ENCODE data around the gene CLMP. TPM values are rescaled to one million over a fixed set of nuclear protein-coding genes. Genes with fewer than 3 reads are reported as not detected.
"Not testable (repeated sequence)": the region's sequence is repeated elsewhere in the genome, so short reads cannot be mapped to it uniquely, and the experiment has no call there.

CLMP gene
- total and polyA plus RNA-seq, 3 experiments from 2014 or later = 0.07 to 0.31 (median 0.09) TPM

DNA sequence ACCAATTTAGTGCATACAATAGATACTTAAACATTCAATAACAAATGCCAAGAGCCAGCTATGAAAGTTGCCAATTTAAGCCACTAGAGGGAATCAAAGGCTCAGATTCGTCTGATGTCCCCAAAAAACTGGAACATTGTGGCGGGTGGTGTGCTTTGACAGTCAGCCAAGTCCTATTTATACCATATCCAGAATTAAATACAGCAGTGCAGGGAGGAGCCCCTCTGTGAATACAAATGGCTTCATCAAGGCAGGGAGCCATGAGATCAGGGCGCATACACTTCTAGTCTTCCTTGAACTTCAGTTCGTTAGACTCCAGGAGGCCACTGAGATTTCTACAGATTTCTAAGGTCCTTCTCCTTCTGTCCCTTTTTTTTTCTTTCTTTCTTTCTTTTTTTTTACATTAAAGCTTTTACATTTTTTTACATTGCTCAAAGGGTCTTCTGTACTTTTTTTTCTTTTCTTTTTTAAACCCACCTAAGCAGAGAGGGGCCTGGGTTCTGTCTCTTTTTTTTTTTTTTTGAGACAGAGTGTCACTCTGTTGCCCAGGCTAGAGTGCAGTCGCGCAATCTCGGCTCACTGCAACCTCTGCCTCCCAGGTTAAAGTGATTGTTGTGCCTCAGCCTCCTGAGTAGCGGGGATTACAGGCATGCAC lies 91.6 kb downstream of the CLMP start:
- no peaks in the 10 kb centered on the region for H3K9me3 ChIP-seq (ENCODE audit: low read length)
- no peak overlapping the region for H3K4me3 ChIP-seq (ENCODE audit: low read length)
- H3K36me3 ChIP-seq (ENCODE audit: insufficient read depth, low read length) = no peaks in the 10 kb centered on the region
- Mint-ChIP-seq H3K27ac (peak overlapping the region in 3 of 8 donors; percentile 7 to 54 (median 21)), H3K27me3 (peaks cover 0 to under 1% of the 10 kb centered on the region in 2 donors), H3K9me3 (no peaks in the 10 kb centered on the region), H3K4me1 (peaks cover 11 to 17% (median 15%) of the 10 kb centered on the region in 3 donors), H3K4me3 (no peak overlapping the region), H3K36me3 (peaks cover 0 to 7% (median 2%) of the 10 kb centered on the region in 3 donors)
- CTCF ChIA-PET = interaction anchor here (0.7 to 14.0 kb wide), 18 partner anchors 8 to 367 kb away, joined by 3 to 128 read pairs (median 7); partner anchors contain the start of gene HSPA8
- no peaks in the 10 kb centered on the region for H3K27me3 ChIP-seq (ENCODE audit: insufficient read depth, low read length, poor library complexity, severe bottlenecking)
- DNase-seq = peak in 3 of 5 donors; percentile 24 to 51 (median 40)
- H3K27ac ChIP-seq (ENCODE audit: low read depth, low read length) = no peak overlapping the region
- peaks cover 9% of the 10 kb centered on the region for H3K4me1 ChIP-seq (ENCODE audit: insufficient read depth, low read length)
- POLR2A ChIA-PET = interaction anchor here (0.9 to 1.9 kb wide), 6 partner anchors 15 to 43 kb away, joined by 4 to 12 read pairs (median 5); partner anchors contain the start of gene HSPA8

DNA sequence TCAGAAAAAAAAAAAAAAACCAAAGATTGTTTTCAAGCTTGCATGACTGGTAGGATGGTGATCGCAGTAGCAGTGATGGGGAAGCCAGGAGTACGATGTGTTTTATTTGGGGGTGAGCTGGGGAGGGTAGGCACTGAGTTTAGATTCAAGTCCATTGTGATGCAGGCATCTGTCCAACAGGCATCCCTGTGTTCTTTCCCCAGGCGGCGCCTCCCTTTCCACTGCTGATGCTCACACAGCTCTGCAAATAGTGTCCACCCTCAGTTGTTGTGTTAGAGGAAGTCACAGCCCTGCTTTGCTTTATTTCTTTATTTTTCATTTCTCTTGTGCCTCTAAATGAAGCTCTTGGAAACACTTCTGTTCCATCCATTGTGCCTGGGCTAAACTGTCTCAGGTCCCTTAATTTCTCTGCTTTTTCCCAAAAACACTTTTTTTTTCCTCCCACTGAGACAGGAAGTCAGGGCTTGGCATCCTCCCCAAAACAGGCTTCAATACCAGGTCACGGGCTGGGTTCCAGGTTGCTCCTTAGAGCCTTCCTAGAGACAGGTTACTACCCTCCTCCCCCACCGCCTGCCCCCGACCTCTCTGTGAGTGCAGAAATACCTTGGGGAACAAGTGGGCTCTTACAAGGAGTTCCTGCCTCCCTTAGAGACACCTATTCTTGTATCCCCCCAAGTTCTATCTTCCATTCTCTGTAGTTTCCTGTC lies 94.5 kb downstream of the CLMP start:
- Histone ChIP-seq H3K36me3 (ENCODE audit: insufficient read depth, low read length) (no peaks in the 10 kb centered on the region), H3K27me3 (ENCODE audit: insufficient read depth, low read length, poor library complexity, severe bottlenecking) (no peaks in the 10 kb centered on the region), H3K4me3 (ENCODE audit: low read length) (peak overlapping the region; percentile 6), H3K27ac (ENCODE audit: low read depth, low read length) (no peak overlapping the region), H3K4me1 (ENCODE audit: insufficient read depth, low read length) (peaks cover 9% of the 10 kb centered on the region), H3K9me3 (ENCODE audit: low read length) (no peaks in the 10 kb centered on the region)
- no peaks in the 10 kb centered on the region for H3K9me3 Mint-ChIP-seq
- POLR2A ChIA-PET = no interaction called here
- no peak for DNase-seq
- CTCF ChIA-PET = interaction anchor here (1.5 to 14.0 kb wide), 4 partner anchors 8 to 146 kb away, joined by 6 to 128 read pairs (median 27); no protein-coding TSS in a partner anchor
- H3K4me3 Mint-ChIP-seq = no peak overlapping the region
- H3K36me3 Mint-ChIP-seq = peaks cover 8 to 10% (median 9%) of the 10 kb centered on the region in 3 donors
- peaks cover 11 to 17% (median 15%) of the 10 kb centered on the region in 3 donors for H3K4me1 Mint-ChIP-seq
- peak overlapping the region in 6 of 8 donors; percentile 23 to 82 (median 44) for H3K27ac Mint-ChIP-seq
- no peaks in the 10 kb centered on the region for H3K27me3 Mint-ChIP-seq

DNA sequence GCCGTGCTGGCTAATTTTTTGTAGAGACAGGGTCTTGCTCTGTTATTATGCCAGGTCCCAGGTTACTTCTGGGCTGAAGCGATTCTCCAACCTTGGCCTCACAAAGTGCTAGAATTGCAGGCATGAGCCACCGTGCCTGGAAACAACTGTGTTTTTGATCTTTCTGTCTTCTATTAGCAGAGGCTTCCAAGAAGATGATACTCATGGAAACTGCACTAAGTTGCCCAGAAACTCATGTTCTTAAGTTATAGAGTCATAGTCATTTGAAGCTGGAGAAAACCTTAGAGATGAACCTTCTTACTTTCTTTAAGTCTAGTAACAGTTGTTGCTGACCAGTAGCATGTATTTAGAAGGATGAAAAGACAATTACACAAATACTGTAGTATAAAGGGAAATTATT lies 96.1 kb downstream of the CLMP start:
- no peak for DNase-seq
- no peak overlapping the region for H3K4me3 ChIP-seq (ENCODE audit: low read length)
- H3K27me3 Mint-ChIP-seq = no peaks in the 10 kb centered on the region
- no peak overlapping the region for H3K27ac Mint-ChIP-seq
- CTCF ChIA-PET = interaction anchor here (1.1 to 14.0 kb wide), 3 partner anchors 12 to 147 kb away, joined by 4 to 128 read pairs (median 19); partner anchors contain the start of gene HSPA8
- POLR2A ChIA-PET = interaction anchor here (0.6 kb wide), 1 partner anchor 316 kb away, joined by 3 read pairs; no protein-coding TSS in a partner anchor
- peaks cover 9% of the 10 kb centered on the region for H3K4me1 ChIP-seq (ENCODE audit: insufficient read depth, low read length)
- H3K4me1 Mint-ChIP-seq = peaks cover 11 to 17% (median 15%) of the 10 kb centered on the region in 3 donors
- H3K9me3 Mint-ChIP-seq = no peaks in the 10 kb centered on the region
- H3K36me3 ChIP-seq (ENCODE audit: insufficient read depth, low read length) = no peaks in the 10 kb centered on the region
- no peak overlapping the region for H3K27ac ChIP-seq (ENCODE audit: low read depth, low read length)
- no peak overlapping the region for H3K4me3 Mint-ChIP-seq
- H3K9me3 ChIP-seq (ENCODE audit: low read length) = no peaks in the 10 kb centered on the region
- H3K36me3 Mint-ChIP-seq = peaks cover 8 to 10% (median 9%) of the 10 kb centered on the region in 3 donors
- no peaks in the 10 kb centered on the region for H3K27me3 ChIP-seq (ENCODE audit: insufficient read depth, low read length, poor library complexity, severe bottlenecking)

DNA sequence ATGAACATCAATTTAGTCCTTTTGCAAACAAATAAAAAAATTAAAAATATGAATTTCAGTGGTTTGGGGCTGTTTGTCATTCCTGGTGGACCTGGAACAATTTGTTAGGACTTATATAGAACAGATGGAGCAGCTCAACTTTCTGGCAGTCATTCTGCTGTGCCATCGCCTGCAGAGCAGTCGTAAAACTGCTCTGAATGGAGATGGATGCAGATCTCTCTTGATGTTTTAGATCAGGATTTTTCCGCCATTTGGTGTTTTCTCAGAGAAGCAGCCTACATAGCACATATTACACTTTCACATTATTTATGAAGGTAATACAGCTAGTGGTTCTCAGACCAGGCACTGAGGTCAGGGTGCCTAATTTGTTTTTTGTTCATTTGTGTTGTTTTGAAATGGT lies 101.3 kb downstream of the CLMP start:
- CTCF ChIA-PET = interaction anchor here (0.9 to 5.1 kb wide), 2 partner anchors 9 to 30 kb away, joined by 3 to 35 read pairs; no protein-coding TSS in a partner anchor
- POLR2A ChIA-PET = interaction anchor here (0.6 kb wide), 1 partner anchor 38 kb away, joined by 4 read pairs; no protein-coding TSS in a partner anchor
- Mint-ChIP-seq H3K27me3 (no peaks in the 10 kb centered on the region), H3K27ac (no peak overlapping the region), H3K9me3 (no peaks in the 10 kb centered on the region), H3K4me3 (no peak overlapping the region), H3K36me3 (peaks cover 5 to 8% (median 8%) of the 10 kb centered on the region in 3 donors), H3K4me1 (peaks cover 8 to 24% (median 21%) of the 10 kb centered on the region in 3 donors)
- no peak overlapping the region for H3K4me3 ChIP-seq (ENCODE audit: low read length)
- no peak overlapping the region for H3K27ac ChIP-seq (ENCODE audit: low read depth, low read length)
- no peaks in the 10 kb centered on the region for H3K27me3 ChIP-seq (ENCODE audit: insufficient read depth, low read length, poor library complexity, severe bottlenecking)
- no peaks in the 10 kb centered on the region for H3K9me3 ChIP-seq (ENCODE audit: low read length)
- no peak for DNase-seq
- no peaks in the 10 kb centered on the region for H3K36me3 ChIP-seq (ENCODE audit: insufficient read depth, low read length)
- H3K4me1 ChIP-seq (ENCODE audit: insufficient read depth, low read length) = no peaks in the 10 kb centered on the region

DNA sequence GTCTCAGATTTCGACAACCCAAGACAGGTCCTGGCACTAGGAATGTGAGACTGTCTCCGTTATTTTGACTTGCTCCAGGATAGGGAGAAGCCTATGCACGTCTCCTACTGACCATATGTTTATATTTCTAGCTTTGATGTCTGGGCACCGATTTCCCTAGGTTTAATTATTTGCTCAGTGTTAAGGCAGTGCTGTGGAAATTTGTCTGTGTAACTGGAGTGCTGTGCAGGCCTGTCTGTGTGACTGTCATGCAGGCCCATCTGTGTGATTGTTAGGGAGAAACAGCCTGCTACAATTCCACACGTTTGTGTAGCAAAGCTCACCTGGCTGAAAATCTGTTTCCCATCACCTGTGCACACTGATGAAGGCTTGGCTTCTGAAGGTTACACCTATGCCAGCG lies 103.5 kb downstream of the CLMP start:
- ChIA-PET POLR2A (interaction anchor here (0.7 to 1.7 kb wide), 2 partner anchors 29 kb away, joined by 3 to 12 read pairs; partner anchors contain the start of gene HSPA8), CTCF (interaction anchor here (1.1 to 16.3 kb wide), 5 partner anchors 9 to 156 kb away, joined by 3 to 184 read pairs (median 3); partner anchors contain the start of gene HSPA8)
- peaks cover 0 to 1% (median 0%) of the 10 kb centered on the region in 3 donors for H3K36me3 Mint-ChIP-seq
- no peak overlapping the region for H3K4me3 Mint-ChIP-seq
- DNase-seq = no peak
- peak overlapping the region; percentile 2 to 80 (median 55) for H3K27ac Mint-ChIP-seq
- no peaks in the 10 kb centered on the region for H3K9me3 Mint-ChIP-seq
- peaks cover 22% of the 10 kb centered on the region for H3K4me1 ChIP-seq (ENCODE audit: insufficient read depth, low read length)
- peaks cover 23 to 41% (median 40%) of the 10 kb centered on the region in 3 donors for H3K4me1 Mint-ChIP-seq
- H3K27me3 ChIP-seq (ENCODE audit: insufficient read depth, low read length, poor library complexity, severe bottlenecking) = no peaks in the 10 kb centered on the region
- H3K9me3 ChIP-seq (ENCODE audit: low read length) = no peaks in the 10 kb centered on the region
- no peak overlapping the region for H3K27ac ChIP-seq (ENCODE audit: low read depth, low read length)
- H3K27me3 Mint-ChIP-seq = no peaks in the 10 kb centered on the region
- H3K4me3 ChIP-seq (ENCODE audit: low read length) = no peak overlapping the region
- H3K36me3 ChIP-seq (ENCODE audit: insufficient read depth, low read length) = no peaks in the 10 kb centered on the region

DNA sequence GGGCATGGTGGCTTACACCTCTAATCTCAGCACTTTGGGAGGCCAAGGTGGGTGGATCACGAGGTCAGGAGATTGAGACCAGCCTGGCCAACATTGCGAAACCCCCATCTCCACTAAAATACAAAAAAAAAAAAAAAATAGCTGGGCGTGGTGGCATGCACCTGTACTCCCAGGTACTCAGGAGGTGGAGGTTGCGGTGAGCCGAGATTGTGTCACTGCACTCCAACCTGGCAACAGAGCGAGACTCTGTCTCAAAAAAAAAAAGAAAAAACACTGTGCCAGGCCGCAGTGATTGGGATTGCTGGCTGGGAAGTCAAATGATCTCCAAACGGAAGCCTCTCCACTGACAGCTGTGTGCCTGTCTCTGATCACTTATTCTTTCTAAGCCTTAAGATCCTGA lies 104.9 kb downstream of the CLMP start:
- POLR2A ChIA-PET = interaction anchor here (1.1 to 1.7 kb wide), 2 partner anchors 28 to 31 kb away, joined by 10 to 12 read pairs; partner anchors contain the start of gene HSPA8
- H3K4me3 Mint-ChIP-seq = not testable (repeated sequence)

DNA sequence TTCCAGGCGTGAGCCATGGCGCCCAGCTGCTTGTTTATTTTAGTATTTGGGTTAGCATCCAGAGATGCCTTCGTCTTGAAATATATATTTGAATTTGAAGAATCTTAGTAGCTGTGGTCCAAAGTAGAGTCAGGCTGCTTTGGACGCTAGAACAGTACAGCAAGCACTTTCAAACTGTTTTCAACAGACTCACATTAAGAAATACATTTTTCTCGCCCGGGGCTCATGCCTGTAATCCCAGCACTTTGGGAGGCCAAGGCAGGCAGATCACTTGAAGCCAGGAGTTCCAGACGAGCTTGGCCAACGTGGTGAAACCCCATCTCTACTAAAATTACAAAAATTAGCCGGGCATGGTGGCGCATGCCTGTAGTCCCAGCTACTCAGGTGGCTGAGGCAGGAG lies 106.2 kb downstream of the CLMP start:
- not testable (repeated sequence) for H3K36me3 ChIP-seq (ENCODE audit: insufficient read depth, low read length); DNase-seq; H3K9me3 ChIP-seq (ENCODE audit: low read length); H3K27me3 Mint-ChIP-seq; H3K27ac ChIP-seq (ENCODE audit: low read depth, low read length); H3K4me3 ChIP-seq (ENCODE audit: low read length); H3K27me3 ChIP-seq (ENCODE audit: insufficient read depth, low read length, poor library complexity, severe bottlenecking); H3K36me3 Mint-ChIP-seq; H3K9me3 Mint-ChIP-seq; H3K4me3 Mint-ChIP-seq
- ChIA-PET CTCF (interaction anchor here (0.9 to 16.3 kb wide), 5 partner anchors 9 to 29 kb away, joined by 3 to 184 read pairs (median 8); partner anchors contain the start of gene HSPA8), POLR2A (interaction anchor here (1.9 to 6.9 kb wide), 3 partner anchors 14 to 26 kb away, joined by 5 to 73 read pairs (median 22); partner anchors contain the start of gene HSPA8)
- peaks cover 37% of the 10 kb centered on the region for H3K4me1 ChIP-seq (ENCODE audit: insufficient read depth, low read length)
- Mint-ChIP-seq H3K4me1 (peaks cover 31 to 60% (median 54%) of the 10 kb centered on the region in 3 donors), H3K27ac (peak overlapping the region in 6 of 8 donors; percentile 9 to 92 (median 62))

More for the DNA sequence above, 104.9 kb downstream of the CLMP start:
- CTCF ChIA-PET = interaction anchor here (1.5 to 16.3 kb wide), 3 partner anchors 13 to 30 kb away, joined by 3 to 184 read pairs (median 35); partner anchors contain the start of gene HSPA8
- H3K27me3 ChIP-seq (ENCODE audit: insufficient read depth, low read length, poor library complexity, severe bottlenecking); H3K4me3 ChIP-seq (ENCODE audit: low read length); DNase-seq; H3K36me3 ChIP-seq (ENCODE audit: insufficient read depth, low read length); H3K27ac ChIP-seq (ENCODE audit: low read depth, low read length); H3K9me3 Mint-ChIP-seq; H3K27me3 Mint-ChIP-seq; H3K9me3 ChIP-seq (ENCODE audit: low read length); H3K36me3 Mint-ChIP-seq: not testable (repeated sequence)
- Mint-ChIP-seq H3K27ac (peak overlapping the region in 6 of 8 donors; percentile 3 to 79 (median 56)), H3K4me1 (peaks cover 30 to 52% (median 51%) of the 10 kb centered on the region in 3 donors)
- peaks cover 36% of the 10 kb centered on the region for H3K4me1 ChIP-seq (ENCODE audit: insufficient read depth, low read length)

Measured in CD8-positive, alpha-beta memory T cell (primary cell).